Measurements from ENCODE around the gene SORBS1.
A peak's percentile ranks its signal among the peaks of the same experiment; 100 is the strongest.

The SORBS1 gene

DNA sequence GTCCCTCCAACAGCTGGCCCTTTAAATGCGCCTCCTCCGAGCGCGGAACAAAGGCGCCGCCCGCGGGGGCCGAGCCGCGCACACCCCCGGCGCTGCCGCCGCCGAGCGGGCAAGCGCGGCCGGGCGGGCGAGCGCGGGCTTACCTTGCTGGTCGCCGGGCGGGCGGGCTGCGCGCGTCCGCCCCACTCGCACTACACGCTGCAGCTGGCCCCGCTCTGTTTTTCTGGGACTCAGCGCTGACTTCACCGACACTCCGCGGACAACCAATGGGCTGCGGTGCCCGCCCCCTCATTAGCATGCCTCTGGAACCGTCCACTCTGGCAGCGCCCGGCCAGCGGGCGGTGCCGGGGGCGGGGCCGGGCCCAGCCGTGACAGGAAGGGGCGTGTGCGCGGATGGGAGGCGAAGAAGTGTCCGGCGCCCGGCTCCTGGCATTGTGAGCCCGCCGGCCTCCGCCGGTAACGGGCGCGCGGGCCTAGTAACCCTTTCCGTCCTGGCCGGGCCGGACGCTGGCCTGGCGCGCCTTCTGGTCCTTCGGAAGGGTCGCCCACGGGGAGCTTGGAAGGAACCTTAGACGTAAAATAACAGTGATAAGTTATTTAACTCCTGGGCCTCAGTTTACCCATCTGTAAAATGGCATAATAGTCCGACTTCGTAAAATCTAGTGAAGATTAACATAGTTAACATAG lies at the start of gene SORBS1:
SORBS1 (minus strand) TSS at position 195 of the 687 bp plus-strand sequence. CDS start 120,236 bp downstream, outside the sequence.
- DNase-seq: peak; percentile 72 to 76

DNA sequence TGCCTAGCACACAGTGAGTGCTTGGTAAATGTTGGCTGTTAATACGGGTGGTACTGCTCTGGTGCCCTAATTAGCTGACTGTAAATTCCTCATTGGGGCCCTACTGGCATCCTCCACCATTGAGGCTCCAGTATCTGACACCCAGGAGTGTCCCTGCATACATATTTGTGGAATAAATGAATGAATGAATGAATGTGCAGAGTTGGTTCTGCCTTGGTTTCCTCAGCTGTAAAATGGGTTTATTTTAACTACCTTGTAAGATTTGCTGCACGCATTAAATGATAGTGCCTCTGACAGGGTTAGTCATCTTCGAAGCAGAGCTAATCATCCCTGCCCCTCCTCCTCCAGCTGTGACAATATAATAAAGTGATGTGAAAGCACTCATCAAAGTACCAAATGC lies 49.6 kb upstream of the SORBS1 start:
- no peak for DNase-seq

DNA sequence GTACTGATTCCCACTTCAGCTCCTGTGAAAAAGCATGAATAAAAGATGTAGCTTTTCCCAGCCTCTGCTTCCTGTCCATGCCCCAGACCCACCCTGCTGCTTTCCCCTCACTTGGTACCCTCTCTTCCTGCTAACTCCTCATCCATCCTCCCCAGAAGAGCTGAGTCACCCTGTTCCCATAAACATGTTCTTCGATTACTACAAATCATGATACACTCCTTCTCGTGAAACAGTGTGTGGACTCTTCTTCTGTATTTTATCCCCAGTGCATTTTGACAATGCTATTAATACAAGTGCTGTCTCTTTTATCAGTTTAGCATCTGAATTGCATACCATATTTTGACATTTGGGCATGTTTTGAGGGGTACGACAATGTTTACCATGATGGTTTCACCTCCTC lies 45.8 kb upstream of the SORBS1 start:
- no peak for DNase-seq

DNA sequence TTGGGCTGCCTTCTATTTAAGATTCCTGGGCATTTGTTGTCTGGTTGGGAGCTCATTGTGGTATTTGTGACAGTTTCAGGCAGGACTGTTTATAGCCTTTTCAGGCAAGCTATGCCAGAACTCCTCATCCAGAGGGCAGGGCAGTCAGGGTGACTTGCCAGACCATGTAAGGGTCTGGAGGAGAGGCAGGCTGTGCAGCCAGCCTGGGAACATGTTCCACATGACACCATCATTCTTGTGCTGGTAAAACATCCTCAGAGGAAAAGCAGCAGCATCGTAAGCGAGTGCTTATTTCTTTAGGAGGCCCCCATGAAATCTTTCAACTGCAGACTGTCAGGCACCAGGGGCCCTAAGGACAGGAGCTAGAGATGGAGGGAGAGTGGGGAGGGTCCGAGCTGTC lies 44.0 kb upstream of the SORBS1 start:
- no peak for DNase-seq

DNA sequence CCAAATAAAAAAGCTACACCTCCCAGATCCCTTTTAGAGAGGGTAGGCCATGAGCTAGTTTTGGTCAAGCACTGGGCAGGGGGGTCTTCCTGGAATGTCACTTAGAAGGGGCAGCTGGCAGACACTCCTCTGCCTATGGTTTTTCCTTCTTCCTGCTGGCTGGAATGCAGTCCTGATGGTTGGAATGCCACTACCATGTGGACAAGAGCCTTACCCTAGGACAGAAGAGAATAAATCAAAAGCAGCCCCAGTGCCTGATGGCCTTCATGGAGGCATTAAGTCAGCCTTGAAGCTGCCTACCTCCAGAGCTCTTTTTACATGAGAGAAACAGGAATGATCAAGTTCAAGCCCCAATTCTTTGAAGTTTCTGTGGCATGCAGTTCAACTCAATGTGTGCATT lies 43.5 kb upstream of the SORBS1 start:
- DNase-seq: no peak

DNA sequence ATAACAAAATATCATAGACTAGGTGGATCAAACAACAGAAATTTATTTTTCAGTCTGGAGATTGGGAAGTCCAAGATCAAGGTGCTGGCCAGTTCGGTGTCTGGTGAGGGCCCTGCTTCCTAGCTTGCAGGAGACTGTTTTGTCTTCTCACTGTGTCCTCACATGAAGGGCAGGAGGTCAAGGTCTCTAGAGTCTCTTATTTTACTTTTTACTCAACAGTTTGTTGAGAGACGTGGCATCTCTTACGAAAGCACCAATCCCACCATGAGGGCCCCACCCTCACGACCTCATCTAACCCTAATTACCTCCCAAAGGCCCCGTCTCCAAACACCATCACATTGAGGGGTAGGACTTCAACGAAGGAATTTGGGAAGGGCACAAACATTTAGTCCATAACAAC lies 41.2 kb upstream of the SORBS1 start:
- DNase-seq: no peak

DNA sequence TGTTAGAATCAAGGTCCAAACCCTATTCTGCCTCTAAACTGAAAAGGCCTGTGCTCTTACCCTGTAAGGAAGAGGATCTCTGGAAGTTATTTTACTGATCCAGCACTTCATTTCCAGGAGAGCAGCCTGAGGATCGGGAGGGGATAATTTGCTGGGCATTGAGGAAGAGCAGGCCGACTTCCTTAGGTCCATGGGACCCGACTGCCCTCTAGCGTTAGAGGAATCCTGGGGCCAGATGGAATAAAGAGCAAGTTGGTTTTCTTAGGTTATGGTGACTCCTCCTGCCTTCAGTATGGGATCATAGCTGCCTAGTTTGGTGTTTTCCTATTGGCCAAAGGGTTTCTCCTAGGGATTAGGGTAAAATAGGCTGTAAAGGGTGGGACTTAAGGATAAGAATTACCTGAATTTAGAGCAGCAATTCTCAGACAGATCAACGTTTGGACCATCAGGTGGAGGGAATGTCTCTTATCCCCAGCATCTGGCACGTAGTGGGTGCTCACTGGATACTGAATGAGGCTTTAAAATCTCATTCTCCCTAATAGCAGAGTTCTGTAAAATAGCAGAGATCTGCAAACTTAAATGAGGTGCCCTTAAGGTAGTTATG lies 40.0 kb upstream of the SORBS1 start:
- DNase-seq: peak in 1 of 2 experiments; percentile 30

DNA sequence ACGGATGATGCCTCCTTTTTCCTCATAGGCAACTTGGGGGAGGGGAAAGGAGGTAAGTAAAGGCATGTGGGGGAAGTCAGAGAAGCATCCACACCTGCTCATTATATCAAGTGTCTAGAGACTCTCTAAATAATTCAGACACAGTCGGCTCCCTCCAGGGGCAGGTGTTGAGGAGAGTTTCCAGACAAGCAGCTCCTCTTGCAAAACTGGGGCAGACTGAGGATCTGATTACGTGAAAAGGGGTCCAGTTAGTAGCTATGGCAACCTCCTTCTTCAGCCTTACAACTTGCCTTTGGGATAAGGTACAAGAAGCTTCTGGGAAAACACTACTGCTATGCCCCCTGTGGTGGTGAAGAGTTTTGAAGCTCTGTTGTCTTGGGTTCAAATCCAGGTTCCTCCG lies 39.0 kb upstream of the SORBS1 start:
- no peak for DNase-seq

DNA sequence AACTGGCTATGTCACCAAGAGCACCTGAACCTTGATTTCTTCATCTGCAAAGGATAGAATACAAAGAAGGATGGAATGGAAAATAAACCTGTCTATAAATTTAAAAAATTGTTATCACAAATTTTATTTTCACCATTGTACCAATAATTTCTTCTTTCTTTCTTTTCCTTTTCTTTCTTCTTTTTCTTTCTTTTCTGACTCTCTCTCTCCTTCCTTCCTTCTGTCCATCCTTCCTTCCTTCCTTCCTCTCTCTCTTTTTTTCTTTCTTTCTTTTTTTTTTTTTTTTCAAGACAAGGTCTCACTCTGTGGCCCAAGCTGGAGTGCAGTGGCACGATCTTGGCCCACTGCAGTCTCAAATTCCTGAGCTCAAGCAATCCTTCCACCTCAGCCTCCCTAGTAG lies 36.6 kb upstream of the SORBS1 start:
- DNase-seq: no peak

DNA sequence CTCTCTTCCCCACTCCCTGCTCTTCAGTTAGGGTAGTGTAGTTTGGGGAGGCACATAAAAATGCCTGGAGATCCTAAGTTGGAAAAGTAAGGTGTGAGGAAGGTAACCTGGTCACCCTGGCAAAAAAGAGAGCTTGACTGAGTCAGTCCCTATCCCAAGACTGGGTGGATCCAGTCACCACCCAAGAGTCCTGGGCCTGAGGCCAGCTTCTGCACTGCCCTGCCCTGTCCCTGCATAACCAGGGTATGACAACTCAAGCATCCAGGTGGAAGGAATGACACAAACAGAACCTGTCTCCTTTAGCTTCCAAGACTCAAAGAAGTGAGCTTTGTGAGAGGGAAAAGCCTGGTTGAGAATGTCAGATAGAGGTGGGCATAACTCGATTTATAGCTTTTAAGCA lies 26.9 kb upstream of the SORBS1 start:
- no peak for DNase-seq

DNA sequence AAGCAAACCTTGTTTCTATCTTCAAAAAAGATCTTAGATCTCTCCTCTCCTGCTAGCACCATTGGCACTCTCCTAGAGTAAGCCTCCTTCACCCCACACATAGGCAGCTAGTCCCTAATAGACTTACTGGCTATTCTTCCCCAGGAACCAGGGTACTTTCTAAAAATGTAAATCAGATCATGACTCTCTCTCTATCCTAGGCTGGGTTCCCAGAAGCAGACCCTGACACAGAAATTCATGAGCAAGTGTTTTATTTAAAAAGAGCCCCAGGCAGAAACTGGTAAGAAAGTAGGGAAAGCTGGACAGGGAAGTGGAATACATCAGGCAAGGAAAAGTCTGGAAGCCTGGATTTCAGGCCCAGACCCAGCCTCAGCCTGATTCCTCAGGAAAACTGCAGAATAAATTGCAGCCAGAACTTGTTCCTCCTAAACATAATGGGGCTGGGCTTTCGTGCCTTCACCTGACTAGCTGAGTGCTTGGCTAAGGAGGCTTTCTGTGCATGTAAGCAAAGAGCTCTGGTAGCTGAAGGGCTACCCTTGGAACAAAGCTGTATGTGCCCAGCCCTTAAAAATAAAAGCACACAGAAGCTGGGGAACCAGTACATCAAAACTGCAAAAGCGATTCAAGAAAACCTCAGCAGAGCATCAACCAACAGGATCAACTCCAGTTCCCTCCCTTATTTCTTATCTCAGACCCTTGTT lies 18.8 kb upstream of the SORBS1 start:
- DNase-seq: no peak

DNA sequence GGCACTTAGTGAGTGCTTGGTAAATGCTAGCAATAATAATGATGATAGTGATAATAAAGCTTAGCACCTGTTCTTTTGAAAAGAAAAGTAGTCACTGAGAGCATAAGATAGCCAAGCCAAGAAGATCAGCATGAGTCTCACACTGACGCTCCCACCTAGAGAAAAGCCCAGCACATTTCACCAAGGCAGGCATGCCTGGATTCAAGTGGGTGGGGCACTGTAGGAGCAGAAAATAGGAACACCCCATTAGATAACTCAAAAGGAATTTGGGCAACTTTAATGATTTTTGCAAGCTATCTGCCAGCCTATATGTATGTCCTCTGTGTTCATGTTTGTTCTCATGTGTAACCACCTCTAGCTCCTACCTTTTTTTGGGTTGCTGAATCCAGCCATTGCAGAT lies 18.1 kb upstream of the SORBS1 start:
- no peak for DNase-seq

DNA sequence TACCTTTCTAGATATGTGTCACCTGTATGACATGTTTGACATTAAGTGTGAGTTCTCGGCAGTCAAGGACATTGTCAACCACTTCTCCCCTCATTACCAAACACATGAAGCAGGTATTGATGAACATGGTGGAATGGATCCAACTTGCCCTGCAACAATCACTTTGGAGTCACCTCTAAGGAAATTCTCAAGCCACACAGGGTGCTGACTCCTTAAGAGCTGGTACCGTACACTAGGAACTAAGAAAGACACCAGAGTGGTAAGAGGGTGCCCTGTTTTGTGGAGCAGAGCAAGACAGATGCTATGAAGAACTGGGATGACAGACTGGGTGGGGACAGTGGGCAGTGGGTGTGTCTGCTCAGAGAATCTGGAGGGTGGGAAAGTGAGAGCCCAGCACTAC lies 17.4 kb upstream of the SORBS1 start:
- no peak for DNase-seq

DNA sequence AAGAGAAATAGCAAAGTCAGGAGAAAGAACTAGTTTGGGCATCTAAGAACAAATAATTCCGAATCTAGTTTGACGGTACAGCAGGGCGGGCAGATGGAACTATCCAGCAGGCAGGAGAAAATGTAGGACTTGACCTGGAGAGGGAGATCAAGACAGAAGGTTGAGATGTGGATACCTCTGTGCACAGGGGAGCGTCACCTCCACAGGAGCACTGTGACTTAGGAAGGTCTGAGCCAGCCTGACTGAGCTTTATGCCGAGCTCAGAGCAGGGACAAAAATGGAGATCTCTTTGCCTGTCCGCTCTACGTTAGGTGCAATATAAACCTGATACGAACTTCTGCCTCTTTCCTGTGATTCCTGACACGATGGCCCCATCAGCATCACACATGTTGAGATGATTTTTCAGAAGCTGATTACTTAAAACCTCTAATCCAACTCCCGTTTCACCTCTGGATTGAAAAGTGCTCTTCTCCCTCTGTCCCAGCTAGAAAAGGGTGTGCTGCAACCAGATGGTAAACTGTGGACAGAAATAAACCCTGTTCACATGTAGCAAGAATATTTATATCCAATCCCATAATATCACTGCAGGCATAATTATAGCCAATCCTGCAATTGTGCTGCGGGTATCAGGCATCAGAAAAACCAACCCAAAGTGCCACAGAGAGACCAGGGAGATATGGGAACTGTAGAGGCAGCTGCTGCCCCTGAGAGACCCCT lies 13.6 kb upstream of the SORBS1 start:
- DNase-seq: no peak

DNA sequence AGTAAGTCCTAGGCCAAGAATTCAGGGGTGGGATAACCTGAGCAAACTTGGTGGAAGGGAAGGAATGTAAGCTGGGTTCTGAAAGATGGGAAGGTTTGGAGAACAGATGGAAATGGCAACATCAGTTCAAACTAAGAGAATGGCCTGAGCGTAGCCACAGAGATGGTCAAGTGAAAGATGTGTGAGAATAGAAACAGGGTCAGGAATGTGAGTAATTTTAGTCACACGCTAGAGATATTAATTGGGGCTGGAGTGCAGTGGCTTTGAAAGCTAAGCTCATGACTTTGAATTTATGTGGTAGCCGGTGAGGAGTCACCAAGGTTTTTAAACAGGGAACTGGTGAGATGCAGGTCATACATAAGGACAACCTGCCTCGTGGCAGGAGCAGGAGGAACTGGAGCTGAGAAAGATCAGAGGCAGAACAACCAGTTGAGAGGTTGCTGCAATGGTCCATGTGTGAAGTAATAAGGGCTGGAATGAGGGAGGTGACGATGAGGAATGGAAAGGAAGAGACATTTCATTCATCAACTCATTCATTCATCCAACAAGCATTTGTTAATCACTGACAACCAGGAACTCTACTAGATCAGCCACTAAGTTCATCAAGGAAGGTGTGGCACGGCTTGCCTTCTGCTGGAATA lies 12.9 kb upstream of the SORBS1 start:
- DNase-seq: no peak

DNA sequence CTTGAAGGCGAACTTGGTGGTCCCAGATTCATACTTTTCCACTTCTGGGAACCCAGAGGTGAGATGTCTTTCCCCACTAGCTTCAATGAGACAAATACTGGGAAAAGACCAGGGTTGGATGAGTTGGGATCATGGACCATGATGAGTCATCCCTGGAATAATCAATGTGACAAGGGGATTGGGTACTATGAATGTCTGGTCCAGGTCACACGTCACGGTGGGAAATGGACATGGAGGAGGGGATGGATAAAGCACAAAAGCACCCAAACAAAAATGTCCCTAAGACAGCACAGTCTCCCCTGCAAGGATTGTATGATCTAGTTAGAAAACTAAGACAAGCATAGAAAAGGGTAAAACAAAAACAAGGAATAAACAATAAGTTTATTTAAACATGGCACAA lies 12.4 kb upstream of the SORBS1 start:
- no peak for DNase-seq

DNA sequence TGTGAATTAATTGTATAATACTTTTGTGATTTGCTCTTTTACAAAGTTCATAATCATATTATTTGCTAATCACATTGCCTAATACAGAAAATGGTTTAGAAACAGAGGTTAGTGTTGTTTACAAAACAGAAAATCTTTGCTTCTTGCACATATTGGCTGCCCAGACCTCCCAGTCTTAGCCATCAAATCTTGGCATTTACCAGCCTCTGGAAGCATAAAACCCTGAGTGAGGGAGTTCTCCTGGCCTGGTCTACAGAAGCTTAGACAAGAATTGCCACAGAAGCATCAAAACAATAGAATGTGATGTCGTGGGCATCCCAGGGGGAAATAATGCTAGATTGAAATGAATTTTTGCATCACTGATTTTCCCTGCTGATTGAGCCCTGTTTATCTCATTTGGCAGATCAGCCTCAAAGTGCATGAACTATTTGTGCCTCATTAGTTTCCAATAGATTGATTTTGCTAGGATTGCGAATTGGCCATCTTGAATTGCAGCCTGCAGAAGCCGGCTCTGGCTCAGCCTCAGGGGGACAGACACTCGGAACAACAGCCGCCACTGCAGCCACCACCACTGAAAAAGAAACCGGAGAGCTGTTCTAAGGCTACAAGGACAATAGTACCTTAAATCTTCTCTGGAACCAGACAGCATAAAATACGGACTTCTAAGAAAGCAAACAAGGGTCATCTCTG lies 11.1 kb upstream of the SORBS1 start:
- no peak for DNase-seq

DNA sequence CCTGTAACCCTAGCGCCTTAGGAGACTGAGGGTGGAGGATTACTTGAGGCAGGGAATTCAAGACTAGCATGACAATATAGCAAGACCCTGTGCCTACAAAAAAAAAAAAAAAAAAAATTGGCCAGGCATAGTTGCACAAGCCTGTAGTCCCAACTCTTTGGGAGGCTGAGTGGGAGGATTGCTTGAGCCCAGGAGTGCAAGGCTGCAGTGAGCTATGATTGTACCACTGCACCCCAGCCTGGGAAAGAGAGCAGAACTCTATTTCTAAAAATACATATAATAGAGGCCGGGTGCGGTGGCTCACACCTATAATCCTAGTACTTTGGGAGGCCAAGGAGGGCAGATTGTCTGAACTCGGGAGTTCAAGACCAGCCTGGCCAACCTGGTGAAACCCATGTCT lies 10.2 kb upstream of the SORBS1 start:
- no peak for DNase-seq

DNA sequence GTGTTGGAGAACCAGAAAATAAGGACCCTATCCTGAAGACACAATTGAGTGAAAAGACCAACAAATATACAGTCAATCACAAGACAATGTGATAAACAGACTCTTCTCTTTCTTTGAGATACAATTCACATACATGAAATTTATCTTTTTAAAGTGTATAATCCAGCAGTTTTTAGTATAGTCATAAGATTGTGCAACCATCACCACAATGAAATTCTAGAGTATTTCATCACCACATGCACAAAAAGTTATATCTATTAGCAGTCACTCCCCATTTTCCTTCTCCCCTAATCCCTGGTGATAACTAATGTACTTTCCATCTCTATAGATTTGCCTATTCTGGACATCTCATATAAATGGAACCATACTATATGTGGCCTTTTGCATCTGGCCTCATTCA lies 8.2 kb upstream of the SORBS1 start:
- DNase-seq: no peak

DNA sequence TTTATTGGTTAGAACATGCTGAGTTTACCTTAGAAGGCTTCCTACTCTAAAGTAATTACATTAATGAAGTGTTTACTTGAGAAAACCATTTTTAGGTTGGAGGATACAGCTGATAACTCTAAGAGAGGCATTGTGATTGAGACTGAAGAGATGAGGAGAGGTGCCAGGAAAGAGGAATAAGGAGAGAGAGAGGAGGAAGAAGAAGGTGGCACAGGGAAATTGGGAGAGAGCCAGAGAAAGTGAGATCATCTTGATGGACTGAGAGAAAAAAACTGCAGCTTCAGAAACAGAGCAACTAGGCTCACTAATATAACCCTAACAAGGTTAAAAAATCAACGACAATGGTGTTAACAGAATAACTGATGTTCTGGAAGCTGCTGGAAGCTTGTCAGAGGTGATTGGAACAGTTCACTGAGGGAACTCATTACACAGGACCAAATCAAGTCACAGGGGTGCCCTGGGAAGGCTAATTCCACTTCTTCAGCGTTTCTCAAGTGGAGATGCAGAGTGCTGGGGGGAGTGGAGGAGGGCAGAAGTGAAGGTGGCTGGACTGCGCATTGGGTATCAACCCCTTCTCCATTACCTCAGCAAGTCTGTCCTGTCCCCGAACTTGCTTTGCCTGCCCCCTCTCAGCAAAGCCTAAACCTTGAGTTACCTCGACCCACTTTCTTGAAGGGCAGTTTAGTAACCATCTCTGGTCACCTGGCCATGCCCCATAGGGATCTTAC lies 6.9 kb upstream of the SORBS1 start:
- DNase-seq: no peak

DNA sequence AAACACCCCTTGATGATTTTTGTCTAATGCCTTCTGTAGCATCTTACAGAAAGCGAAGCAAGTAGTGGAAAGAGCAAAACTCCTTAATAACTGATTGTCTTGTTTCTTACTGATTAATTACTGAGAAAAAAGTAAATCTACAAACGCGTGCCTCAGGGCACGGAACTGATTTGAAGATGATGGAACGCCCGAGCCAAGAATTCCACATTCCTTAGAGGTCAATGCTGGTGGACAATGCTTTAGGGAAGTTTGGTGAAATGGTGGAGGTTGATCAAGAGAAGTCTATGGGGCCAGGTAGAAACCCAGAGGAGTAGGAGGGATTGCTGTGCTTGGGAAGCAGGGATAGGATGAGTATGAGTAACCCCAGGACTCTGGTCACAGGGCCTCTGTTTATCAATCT lies 5.0 kb upstream of the SORBS1 start:
- DNase-seq: no peak

DNA sequence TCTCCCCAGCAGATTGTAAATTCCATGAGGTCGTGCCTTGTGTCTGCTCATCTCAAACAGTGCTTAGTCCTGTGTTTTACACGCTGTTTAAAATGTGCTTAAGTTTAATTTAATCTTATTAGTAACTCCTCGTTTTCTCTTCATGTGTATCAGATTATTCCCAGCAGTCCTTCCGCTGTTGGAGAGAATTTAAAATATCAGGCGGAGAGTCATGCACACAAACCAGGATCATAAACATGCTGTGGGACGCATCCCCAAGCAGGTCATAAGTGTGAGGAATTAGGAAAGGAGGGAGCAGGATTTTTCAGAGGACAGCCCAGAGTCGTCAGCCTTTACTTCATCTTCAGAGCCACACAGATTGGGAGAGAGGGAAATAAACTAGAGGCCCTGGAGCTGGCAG lies 4.2 kb upstream of the SORBS1 start:
- no peak for DNase-seq
